Measurements from ENCODE around the gene LRBA.

Gene LRBA

DNA sequence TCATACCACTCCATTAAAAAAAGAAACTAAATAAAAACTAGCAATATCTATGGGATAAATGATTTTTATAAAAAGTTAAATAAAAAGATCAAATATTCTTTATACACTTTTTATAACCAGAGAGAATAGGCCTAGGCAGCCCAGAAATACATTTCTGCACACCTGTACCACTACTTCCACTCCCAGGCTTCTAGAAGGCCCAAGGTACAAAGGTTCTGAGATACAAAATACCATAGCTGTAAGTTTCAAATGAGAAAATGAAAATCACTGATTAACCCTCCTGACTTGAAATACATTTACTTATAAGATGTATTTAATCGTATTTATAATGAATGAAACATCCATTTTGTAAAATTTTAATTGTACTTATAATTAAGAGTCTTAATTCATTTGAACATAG is 659.7 kb downstream of the LRBA start:
- no peak for DNase-seq

DNA sequence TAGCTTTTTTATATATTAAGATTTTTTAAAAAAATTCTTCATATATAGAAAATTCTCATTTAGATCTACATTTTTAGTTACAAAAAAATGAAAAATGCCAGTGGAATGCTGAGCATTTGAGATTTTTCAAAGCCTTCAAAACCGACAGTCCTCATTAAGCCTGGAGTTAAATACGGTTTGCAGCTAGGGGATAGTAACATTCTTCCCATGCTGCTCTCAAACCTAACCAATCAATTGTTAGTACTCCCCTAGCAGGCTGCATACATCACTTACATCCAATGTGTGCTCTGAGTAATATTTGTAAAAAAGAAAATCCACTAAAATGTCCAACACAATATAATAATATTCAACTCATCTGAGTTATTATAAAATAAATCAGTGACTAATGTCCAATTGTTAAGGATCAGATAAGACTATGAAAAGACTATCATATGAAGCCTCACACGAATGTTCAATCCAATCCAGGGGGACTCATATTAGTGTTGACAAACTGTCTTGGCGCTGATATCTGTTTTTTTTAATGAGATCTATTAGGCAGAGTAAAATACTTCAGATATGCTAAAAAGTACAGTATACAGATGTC is 660.8 kb downstream of the LRBA start:
- DNase-seq: no peak

DNA sequence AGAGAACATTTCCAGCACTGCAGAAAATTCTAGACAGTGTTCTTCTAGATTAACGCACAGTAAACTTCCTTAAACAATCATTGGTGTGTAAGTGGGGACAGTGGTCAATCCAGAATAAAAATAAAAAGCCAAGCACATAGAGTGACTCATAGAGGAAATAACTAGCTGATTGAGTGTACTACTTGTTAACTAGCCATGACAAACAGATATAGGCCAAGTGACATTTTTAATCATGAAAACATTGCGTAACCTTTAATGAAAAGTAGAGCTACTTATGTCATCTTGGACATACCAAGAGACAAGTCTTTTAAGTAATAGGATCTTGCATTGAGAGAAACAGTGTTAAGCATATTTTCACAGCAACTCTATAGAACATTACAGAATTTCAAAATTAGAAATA is 667.0 kb downstream of the LRBA start:
- no peak for DNase-seq

DNA sequence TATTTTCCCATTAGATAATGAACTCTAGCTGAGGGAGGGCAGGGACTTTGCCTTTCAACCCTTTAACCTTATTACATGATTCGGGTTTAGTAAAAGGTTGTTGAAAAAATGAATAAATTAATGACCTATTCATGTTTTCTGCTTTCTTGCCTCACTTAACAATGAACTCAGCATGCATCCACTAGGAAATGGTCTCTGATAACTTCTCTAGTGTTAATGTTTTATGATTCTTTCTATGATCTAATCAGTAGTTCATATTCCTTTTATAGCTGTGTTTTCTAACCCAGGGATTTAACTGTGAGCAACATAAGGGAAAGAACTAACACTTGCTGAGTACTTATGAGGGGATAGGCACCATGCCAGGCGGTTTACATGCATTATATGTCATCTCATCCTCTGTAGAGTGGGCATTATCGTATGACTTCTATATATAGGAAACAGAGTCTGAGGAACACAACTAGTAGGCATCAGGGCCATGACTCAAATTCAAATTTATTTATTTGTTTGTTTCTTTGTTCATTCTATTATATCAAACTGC is 669.8 kb downstream of the LRBA start:
- no peak for DNase-seq

DNA sequence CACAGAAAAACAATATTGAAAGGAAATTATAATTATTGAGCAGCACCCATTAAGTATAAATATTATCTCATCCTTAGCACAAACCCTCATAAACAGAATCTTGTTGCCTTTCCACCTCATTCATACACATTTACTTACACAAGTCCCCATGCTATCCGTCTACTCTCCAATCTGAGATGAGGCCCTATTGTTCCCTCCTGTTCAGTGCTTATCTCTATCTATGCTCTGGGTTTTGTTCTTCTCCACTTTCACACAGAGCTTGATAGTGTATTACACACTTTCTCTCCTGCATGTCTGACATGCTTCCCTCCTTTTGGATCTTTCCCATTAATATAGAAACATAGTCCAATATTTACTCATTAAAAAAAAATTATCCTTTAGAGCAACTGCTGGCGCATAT is 671.3 kb downstream of the LRBA start:
- DNase-seq: no peak

DNA sequence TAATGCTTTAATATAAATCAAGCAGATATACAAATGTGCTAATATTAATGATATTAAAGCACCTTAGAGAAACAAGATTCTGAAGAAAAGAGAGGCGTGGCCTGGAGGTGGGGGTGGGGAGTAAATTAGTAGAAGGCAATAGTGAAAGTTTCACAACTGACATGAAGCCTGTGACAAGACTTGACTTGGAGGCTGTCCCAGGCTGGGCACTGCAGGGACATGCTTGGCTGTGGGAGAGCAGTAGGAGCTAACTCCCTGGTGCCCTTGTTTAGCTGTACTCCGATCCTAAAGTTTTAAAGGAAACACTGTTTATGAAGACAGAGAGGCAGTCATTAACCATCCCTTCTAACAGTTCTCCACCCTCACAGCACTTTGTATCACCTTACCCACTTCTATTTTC is 672.1 kb downstream of the LRBA start:
- DNase-seq: no peak

DNA sequence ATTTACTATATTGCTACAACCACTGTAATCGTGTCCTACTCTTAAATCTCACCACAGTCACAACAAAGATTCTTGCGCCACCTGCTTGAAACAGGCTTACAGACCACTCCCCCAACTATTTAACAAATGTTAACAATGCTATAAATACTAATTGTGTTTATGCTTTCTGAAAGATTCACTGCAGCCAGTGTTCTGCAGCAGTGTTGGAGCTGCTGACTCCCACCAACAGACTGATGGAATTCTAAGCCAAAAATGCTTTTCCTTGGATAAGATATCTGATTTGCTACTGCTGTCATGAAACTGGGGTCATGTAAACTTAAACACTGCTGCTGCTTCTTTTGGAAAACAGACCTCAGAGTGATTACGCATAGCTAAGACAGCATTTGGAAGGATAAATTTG is 677.4 kb downstream of the LRBA start:
- no peak for DNase-seq

DNA sequence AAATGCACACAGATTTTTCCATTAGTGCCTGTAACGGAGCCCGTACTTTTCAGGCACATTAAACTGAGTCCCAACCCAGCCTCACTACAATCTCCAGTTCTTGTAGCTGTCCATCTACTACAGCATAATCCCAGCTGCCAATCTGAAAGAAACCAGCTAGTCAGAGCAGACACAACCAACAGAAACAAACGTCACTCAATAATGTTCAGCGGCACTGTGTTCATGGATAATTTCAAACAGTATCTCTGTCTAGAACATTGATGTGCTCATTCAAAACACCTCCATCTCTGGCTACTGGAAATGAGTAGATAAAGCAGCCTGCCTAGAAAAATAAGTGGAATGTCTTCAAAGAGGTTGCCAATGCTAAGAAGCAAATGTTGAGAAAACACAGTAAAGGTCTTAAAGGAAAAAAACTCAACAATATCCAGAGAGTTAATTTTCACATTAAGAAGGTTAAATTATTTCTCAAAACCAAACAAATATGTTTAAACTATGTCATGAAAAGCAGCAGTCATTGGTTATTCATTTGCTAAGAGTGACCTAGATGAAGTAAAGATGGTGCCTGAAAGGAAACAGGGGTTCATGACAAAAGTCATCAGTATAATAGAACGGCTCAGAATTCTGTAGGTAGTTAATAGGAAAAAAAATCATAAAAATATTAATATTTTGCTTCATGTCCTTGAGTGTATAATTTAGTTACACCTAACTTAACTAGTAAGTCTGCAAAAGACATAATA is 678.2 kb downstream of the LRBA start:
- DNase-seq: no peak

DNA sequence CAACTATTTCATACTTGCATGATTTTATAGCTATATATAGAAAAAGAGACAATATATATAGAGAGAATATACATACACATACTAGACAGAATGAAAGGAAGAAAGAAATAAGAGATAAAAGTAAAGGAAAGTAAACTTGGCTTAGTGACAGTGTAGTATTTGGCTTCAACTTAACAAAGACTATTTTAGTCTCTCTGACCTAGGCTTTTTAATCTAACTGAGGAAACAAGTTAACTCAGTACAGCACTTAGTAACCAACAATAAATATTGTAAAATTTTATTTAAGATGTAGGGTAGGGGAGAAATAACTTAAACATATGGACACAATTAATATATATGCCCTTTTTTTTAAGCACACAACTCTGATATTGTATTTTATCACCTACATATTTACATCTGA is 682.1 kb downstream of the LRBA start:
- DNase-seq: no peak

DNA sequence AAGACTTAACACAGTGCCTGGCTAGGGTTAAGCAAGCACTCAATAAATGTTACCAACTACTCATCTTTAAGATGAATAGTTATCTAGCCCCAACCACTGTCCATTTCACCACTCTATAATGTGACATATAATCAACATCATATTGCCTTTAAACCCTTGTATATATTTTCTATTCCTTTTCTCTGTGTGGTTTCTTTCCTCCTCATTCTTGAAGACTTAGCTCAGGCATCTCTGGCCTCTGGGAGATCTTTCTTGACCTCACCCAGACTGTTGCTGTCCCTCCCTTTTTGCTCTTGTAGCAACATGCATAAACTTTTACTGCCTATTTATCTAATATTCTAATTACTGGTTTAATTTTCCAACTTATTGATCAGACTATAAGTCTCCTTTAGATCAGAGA is 683.0 kb downstream of the LRBA start:
- DNase-seq: no peak

DNA sequence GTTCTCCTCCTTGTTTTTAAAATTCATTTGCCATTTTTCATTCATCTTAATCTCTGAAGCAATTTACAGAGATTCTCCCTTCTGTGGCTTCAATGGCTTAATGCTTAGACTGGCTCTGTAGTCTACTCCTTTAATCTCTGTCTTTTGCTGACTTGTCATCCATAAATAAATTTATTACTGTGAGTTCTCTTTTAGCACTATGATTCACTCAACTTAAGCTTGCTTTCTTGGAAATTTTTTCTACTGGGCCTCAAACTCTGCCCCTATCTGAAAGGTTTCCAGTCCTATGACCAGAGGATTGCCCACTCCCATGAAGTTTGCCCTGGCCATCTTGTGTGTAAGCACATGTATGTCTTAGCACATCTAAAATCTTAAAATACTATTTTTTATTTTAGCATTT is 685.7 kb downstream of the LRBA start:
- no peak for DNase-seq

DNA sequence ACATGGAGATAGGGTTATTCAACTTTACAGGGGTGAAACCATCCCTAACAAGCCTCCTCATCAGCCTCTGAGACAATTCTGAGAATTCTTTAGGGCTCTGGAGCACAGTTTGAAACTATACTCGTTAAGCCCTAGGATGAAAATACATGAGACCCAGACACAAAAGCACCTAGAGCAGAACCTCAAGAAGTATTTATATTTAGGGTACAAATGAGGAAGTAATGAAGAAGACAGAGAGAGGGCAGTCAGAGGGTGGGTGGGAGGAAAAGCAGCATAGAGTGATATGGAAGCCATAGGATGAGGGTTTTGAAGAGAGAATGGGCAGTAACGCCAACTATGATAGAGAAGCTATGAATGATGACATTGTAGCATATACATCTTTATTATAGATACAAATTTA is 686.6 kb downstream of the LRBA start:
- no peak for DNase-seq

DNA sequence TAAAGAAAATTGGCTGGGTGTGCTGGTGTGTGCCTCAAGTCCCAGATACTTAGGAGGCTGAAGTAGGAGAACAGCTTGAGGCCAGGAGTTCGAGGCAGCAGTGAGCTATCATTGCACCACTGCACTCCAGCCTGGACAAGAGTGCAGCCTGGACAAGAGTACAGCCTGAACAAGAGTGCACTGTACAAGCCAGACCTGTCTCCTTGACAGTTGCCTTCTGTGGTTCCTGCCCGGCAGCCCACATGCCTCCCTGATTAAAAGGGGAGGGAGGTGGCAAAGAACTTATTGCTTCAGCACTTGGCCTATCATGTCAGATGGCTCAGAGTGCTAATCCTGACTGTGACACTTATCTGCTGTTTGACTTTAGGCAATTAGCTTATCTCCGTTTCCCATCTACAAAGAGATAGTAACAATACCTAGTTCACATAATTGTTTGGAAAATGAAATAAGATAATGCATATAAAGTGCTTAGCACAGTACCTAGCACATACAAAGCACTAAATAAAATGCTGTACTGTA is 687.8 kb downstream of the LRBA start:
- peak; percentile 61 for DNase-seq

DNA sequence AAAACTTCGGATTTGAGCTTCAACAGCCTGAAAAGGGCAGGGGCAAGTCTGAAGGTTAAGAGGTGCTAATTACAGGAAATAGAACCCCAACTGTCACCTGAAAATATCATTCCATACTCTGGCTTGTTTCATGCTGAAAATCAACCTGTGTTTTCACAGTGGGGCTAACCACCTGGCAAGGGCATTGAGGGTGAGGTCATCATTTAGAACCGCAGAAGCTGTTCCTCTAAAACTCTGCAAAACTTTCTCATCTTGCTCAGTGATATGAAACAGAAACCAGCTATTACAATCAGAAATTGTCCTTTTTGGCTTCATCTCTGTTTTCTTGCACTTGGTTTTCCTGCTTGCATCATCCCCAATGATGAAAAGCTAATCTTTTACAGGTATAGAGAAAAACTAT is 689.2 kb downstream of the LRBA start:
- DNase-seq: no peak

DNA sequence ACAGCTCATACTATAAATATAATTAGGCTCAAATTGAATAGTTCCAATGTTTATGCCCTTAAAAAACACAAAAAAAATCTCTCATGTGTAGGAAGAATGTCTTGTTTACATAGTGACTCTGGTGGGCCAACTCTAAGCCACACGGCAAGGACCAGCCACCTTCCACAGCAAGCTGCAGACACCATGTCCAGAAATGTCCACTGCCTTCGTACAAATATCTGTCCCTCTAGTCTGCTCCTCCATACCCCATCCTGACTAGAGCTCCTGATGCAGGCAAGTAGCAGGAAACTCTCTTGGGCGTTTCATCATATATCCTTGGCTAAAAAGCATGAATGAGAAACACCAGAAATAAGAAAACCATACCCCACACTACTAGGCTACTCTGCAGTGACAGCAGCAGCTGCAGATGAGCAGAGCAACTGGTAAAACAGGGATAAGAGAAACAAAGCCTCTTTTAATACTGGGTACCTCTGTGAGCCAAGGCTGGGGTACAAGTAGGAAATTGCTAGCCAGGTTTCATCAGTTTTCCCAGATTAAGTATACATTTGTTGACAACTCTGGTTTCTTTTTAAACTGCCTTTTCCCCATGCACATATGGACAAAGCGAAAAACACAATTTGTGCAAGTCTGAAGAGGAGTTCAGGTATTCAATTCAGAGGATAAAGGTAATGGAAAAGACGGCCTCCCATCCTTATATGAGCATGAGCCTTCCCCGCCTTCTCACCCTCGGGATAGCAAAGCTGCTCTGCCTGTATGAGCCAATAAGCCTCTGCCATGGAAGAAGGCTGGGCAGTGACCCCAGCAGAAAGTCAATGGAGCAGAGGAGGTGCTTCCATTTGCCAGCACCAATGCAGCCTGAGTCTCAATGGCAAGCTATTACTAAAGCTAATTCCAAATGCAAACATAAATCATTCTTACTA is 691.4 kb downstream of the LRBA start:
- peak; percentile 30 for DNase-seq

DNA sequence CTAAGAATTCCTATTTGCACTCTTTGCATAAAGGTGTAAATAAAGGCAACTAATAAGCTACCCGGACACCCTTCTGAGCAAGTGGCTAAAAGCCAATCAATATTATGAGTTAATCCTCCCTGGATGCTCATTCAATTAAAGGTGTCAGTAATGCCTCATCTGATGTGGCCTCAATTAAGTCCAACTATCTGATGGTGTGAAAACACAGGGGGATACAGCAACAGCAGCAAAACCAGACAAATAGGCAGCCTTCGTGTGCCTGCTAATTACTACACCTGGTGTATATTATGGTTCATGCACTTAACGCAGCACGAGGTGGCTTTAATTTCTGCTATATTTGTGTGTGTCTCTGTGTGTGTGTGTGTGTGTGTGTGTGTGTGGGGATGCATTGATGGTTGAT is 692.4 kb downstream of the LRBA start:
- DNase-seq: peak; percentile 71

DNA sequence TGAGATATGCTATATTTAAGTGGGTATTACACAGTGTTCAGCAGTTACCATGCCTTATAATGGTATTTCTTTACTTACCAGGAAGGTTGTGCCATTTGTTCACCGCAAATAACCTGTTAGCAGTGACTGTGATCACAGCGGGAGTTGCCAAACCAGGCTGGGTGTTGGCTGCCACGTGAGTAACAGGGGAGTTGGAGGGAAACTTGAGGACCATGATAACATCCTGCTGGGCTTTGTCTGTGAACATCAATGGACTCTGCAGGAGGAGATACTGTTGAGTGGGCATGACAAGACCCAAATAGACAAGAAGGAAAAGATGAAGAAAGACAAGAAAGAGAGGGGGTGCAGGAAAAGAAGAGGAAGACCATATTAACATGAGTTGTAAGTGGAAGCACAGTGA is 694.0 kb downstream of the LRBA start:
- DNase-seq: no peak

DNA sequence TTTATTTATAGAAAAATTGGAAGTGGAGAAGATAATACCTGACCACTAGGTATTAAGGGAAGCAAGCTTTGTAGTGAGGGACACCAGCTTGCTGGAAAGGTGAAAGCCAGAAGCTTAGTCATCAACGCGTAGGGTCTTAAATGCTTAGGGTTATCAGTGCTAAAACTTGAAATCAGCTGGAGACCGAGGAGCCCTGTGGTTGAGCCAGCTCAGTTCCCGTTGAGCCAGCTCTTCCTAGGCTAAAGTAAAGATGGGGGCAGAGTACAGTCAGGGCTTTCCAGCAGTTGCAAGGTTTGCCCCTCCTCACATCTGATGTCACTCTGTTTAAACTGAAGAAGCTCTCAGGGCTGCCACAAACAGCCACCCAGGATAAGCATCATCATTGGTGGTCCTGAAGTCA is 696.1 kb downstream of the LRBA start:
- peak; percentile 25 for DNase-seq

DNA sequence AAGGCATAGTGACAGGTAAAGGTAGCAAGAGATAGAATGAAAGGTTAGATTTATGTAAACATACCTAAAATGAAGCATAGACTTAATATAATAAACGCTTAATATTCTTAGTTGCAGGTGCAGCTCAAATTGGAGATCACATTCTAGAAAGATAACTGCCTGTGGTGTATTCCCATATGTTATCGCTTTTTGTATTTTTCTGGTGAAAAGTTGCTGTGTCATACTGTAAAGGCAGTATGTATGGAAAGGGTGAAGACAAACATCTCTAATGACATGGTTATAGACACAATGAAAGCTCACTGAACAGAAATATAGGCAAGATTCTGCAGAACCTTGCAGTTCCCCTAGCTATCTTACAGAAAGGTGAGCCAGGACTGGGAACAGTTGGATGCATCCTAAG is 696.6 kb downstream of the LRBA start:
- no peak for DNase-seq

DNA sequence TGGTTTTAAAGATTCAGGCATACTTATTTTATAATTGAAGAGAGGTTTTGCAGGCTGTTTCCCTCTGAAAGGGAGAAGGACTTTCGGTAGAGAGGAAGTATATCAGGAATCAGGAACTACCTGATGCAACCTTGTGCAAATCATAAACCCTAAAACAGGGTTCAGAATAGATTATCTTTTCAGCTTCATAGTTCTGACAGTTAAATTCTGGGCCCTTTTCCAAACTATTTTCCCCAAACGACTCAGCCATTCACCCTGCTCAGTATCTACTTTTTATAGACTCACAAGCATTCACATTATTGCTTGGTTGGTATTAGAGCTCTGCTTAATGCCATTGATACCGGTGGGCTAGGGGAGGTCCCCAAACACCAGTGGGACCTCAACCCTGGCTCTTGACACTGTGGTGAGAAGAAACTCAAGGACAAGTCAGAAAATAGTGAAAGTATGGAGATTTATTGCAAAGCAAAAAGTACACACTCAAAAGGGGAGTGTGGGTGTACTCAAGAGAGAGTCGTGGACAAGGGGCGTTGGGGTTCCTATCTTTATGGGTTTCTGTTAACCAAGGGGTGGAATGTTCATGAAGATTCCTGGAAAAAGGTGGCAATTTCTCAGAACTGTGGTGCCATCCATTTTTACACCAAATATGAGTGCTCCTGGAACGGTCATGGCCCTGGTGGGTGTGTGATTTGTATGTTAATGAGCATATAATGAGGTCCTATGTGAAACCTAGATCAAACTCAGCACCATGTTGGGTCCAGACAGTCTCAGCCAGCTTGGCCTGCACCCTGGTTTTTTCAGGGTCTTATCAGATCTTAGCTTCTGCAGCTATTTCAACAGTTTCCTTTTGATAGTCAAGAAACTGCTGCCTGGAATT is 698.5 kb downstream of the LRBA start:
- no peak for DNase-seq

DNA sequence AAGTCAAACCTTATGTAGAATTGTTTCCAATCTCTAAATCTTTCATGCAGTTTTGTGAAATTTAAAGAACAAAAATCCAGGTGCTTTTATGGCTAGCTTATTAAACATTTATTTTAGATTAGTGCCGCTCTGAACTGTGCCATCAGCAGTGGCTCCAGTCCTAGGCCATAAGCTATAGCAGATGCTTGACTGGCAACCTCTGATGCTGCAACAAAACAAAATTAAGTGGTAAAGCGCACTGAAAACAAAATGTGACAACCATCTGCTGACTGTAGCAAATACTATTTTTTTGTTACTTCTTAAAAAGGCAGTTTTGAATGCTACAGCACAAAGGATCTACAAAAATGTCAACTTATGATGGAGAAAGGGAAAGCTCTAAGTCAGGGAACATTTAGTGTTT is 699.4 kb downstream of the LRBA start:
- no peak for DNase-seq

DNA sequence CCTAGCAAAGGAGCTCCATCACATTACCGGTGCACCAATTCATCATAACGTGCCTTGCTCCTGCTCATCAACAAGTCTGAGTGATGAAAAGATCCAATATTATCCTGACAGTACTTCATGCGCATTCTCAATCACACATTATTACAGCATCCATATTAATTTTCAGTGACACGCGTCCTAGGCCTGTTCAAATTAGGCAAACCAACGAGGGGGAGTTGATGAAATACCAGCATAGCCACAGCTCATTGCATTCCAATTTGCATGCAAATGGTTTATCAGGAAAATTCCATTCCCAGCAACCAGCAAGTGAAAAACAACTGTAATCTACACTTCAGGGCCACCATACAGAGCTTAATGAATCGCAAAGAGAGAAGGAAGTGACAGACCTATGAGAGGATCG is 699.9 kb downstream of the LRBA start:
- peak; percentile 7 for DNase-seq

DNA sequence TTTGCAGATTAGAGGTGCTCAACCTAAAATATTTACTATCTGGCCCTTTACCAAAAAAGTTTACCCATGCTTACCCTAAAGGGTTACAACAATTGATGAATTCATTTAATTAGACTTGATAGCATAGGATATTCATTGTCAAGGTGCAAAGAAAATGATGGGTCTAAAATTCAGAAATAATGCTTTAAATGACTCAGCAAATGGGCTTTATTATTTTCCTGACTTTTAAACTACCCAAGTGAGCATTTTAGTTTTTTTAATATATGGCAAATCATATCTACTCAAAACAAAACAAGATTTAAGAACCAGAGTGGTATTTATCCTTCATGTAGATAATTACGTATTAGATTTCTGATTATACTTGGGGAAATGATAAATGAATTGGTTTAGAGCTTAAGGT is 701.1 kb downstream of the LRBA start:
- DNase-seq: no peak
